Astrocyte (in vitro differentiated cells and primary cell): Measurements from ENCODE around the gene CRACR2A. TPM values are rescaled to one million over a fixed set of nuclear protein-coding genes. Genes with fewer than 3 reads are reported as not detected.

Source experiments
- DNase-seq: peaks from one replicate; pipeline ENCODE4 v3.0.0-alpha.2; 2010; ENCODE audit warnings: low read depth
- FAIRE-seq: peaks from 2 replicates; lab custom pipeline; 2011; peaks lifted over from hg19 to GRCh38; lab: Jason Lieb, UNC
- H2AFZ ChIP-seq: 2 replicates; pipeline ENCODE4 v1.6.0; 2012; ENCODE audit warnings: low read depth, low read length, inconsistent platforms
- H3K27ac ChIP-seq: 2 replicates; pipeline ENCODE4 v1.5.1; 2011; ENCODE audit warnings: low read depth, low read length, inconsistent platforms
- H3K27me3 ChIP-seq: 2 replicates; pipeline ENCODE4 v1.6.0; 2011; ENCODE audit warnings: low read length, inconsistent platforms; ENCODE audit not compliant: insufficient read depth
- H3K36me3 ChIP-seq: 2 replicates; pipeline ENCODE4 v1.5.1; 2011; ENCODE audit warnings: low read length, inconsistent platforms; ENCODE audit not compliant: insufficient read depth
- H3K4me1 ChIP-seq: 2 replicates; pipeline ENCODE4 v1.5.1; 2011; ENCODE audit warnings: low read length, inconsistent platforms; ENCODE audit not compliant: insufficient read depth
- H3K4me2 ChIP-seq: 2 replicates; pipeline ENCODE4 v1.6.0; 2012; ENCODE audit warnings: low read length, inconsistent platforms
- H3K4me3 ChIP-seq: 2 replicates; pipeline ENCODE4 v1.5.1; 2011; ENCODE audit warnings: low read depth, mild to moderate bottlenecking, low read length, inconsistent platforms; ENCODE audit not compliant: insufficient read depth
- H3K79me2 ChIP-seq: 2 replicates; pipeline ENCODE4 v1.6.0; 2012; ENCODE audit warnings: mild to moderate bottlenecking, low read length, inconsistent platforms; ENCODE audit not compliant: insufficient read depth
- H3K9ac ChIP-seq: 2 replicates; pipeline ENCODE4 v1.6.0; 2012; ENCODE audit warnings: mild to moderate bottlenecking, low read length, inconsistent platforms
- H3K9me3 ChIP-seq: 2 replicates; pipeline ENCODE4 v1.5.1; 2012; ENCODE audit warnings: low read depth, mild to moderate bottlenecking, low read length, inconsistent platforms; ENCODE audit not compliant: insufficient read depth
- H4K20me1 ChIP-seq: 2 replicates; pipeline ENCODE4 v1.6.0; 2012; ENCODE audit warnings: low read length, inconsistent platforms; ENCODE audit not compliant: insufficient read depth
- H3K27ac Mint-ChIP-seq: one replicate; pipeline ENCODE4 v1.8.0; 2021; ENCODE audit warnings: mild to moderate bottlenecking, mixed read lengths; ENCODE audit not compliant: unreplicated experiment
- H3K27me3 Mint-ChIP-seq: one replicate; pipeline ENCODE4 v1.8.0; 2021; ENCODE audit warnings: low read depth, mixed read lengths; ENCODE audit not compliant: unreplicated experiment
- H3K36me3 Mint-ChIP-seq: one replicate; pipeline ENCODE4 v1.8.0; 2021; ENCODE audit warnings: low read depth, mixed read lengths; ENCODE audit not compliant: unreplicated experiment
- H3K4me1 Mint-ChIP-seq: one replicate; pipeline ENCODE4 v1.8.0; 2021; ENCODE audit warnings: low read depth, mixed read lengths; ENCODE audit not compliant: unreplicated experiment
- H3K4me3 Mint-ChIP-seq: one replicate; pipeline ENCODE4 v1.8.0; 2021; ENCODE audit warnings: mild to moderate bottlenecking, moderate library complexity, mixed read lengths; ENCODE audit not compliant: unreplicated experiment
- H3K9me3 Mint-ChIP-seq: one replicate; pipeline ENCODE4 v1.8.0; 2021; ENCODE audit warnings: mild to moderate bottlenecking, mixed read lengths; ENCODE audit not compliant: unreplicated experiment
- EZH2 ChIP-seq: IDR thresholded peaks from 2 replicates; pipeline ENCODE4 v1.6.1; 2012; ENCODE audit warnings: mild to moderate bottlenecking, low read length, inconsistent platforms; ENCODE audit not compliant: insufficient read depth
- total RNA-seq: library from RNA; stranded (reverse); gene quantifications from 2 replicates; pipeline ENCODE4 v1.2.1, GENCODE V29; 2021
- TF ChIP-seq, protein P1 (sequence below): IDR thresholded peaks from 2 replicates; pipeline ENCODE4 v1.5.1; 2011; ENCODE audit warnings: low read depth, mild to moderate bottlenecking, inconsistent platforms, low read length, moderate library complexity; ENCODE audit not compliant: insufficient read depth

Gene CRACR2A
- total RNA-seq, 1 donor from 2014 or later, result 1.5 TPM

GRCh38 chr12:3655328-3655900 lies 97.5 kb downstream of the CRACR2A start:
- FAIRE-seq (no peak), DNase-seq (no peak)
- H3K4me1 Mint-ChIP-seq, result peaks cover 8% of the 10 kb centered on the region
- no peak overlapping the region for H3K27ac ChIP-seq
- H4K20me1 ChIP-seq, result no peaks in the 10 kb centered on the region
- H3K79me2 ChIP-seq, result no peaks in the 10 kb centered on the region
- no peak overlapping the region for H3K4me3 Mint-ChIP-seq
- H3K4me2 ChIP-seq, result no peak overlapping the region
- H3K9me3 ChIP-seq, result no peaks in the 10 kb centered on the region
- H3K36me3 ChIP-seq, result no peaks in the 10 kb centered on the region
- H3K27me3 Mint-ChIP-seq, result peaks cover 64% of the 10 kb centered on the region
- H3K36me3 Mint-ChIP-seq, result peaks cover 3% of the 10 kb centered on the region
- H3K9ac ChIP-seq, result no peak overlapping the region
- H3K4me3 ChIP-seq, result no peak overlapping the region
- H3K27me3 ChIP-seq, result peaks cover 3% of the 10 kb centered on the region
- no peaks in the 10 kb centered on the region for H3K9me3 Mint-ChIP-seq
- no peak overlapping the region for H3K27ac Mint-ChIP-seq
- no peak overlapping the region for H2AFZ ChIP-seq
- no peak for TF ChIP-seq EZH2
- TF ChIP-seq, protein P1, sequence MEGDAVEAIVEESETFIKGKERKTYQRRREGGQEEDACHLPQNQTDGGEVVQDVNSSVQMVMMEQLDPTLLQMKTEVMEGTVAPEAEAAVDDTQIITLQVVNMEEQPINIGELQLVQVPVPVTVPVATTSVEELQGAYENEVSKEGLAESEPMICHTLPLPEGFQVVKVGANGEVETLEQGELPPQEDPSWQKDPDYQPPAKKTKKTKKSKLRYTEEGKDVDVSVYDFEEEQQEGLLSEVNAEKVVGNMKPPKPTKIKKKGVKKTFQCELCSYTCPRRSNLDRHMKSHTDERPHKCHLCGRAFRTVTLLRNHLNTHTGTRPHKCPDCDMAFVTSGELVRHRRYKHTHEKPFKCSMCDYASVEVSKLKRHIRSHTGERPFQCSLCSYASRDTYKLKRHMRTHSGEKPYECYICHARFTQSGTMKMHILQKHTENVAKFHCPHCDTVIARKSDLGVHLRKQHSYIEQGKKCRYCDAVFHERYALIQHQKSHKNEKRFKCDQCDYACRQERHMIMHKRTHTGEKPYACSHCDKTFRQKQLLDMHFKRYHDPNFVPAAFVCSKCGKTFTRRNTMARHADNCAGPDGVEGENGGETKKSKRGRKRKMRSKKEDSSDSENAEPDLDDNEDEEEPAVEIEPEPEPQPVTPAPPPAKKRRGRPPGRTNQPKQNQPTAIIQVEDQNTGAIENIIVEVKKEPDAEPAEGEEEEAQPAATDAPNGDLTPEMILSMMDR, result peak; percentile 18
- no peaks in the 10 kb centered on the region for H3K4me1 ChIP-seq

- H3K36me3 ChIP-seq, result no peaks in the 10 kb centered on the region
- Mint-ChIP-seq H3K4me3 (no peak overlapping the region), H3K9me3 (no peaks in the 10 kb centered on the region), H3K36me3 (no peaks in the 10 kb centered on the region), H3K27me3 (peaks cover 52% of the 10 kb centered on the region), H3K27ac (no peak overlapping the region), H3K4me1 (peaks cover 17% of the 10 kb centered on the region)
- peaks cover 3% of the 10 kb centered on the region for H3K27me3 ChIP-seq
- no peak overlapping the region for H3K4me3 ChIP-seq
- H3K4me1 ChIP-seq, result no peaks in the 10 kb centered on the region
- H3K9ac ChIP-seq, result no peak overlapping the region
- no peaks in the 10 kb centered on the region for H3K79me2 ChIP-seq
- H3K27ac ChIP-seq, result no peak overlapping the region
- H3K4me2 ChIP-seq, result no peak overlapping the region
- H3K9me3 ChIP-seq, result no peaks in the 10 kb centered on the region
- FAIRE-seq (no peak), DNase-seq (no peak)
- no peak overlapping the region for H2AFZ ChIP-seq
- H4K20me1 ChIP-seq, result no peaks in the 10 kb centered on the region
- TF ChIP-seq, protein P1, result no peak
- TF ChIP-seq EZH2, result no peak
Measured at GRCh38 chr12:3651585-3652424, 101.1 kb downstream of the CRACR2A start.

DNA sequence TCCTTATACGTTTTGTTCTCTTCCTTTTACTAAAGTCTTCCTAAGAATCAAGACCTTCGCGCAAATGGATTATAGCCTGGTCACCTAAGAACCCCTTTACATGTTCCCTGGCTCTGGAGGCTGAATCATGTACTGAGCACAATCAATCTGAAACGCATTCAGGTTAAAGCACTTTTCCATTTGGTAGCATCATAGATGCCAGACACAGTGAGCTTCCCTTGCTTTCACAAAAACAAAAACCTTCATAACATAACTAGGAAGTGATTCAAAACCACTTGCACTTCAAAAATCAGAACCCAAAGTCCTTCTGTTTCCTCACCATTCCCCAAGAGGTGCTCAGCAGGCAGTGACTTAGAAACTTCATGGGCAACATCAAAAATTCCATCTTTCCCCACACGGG lies 105.4 kb downstream of the CRACR2A start:
- Histone ChIP-seq H3K4me2 (no peak overlapping the region), H3K9ac (no peak overlapping the region), H4K20me1 (no peaks in the 10 kb centered on the region), H3K27ac (no peak overlapping the region), H3K27me3 (peaks cover 3% of the 10 kb centered on the region), H3K9me3 (no peaks in the 10 kb centered on the region), H2AFZ (no peak overlapping the region), H3K79me2 (no peaks in the 10 kb centered on the region), H3K4me1 (no peaks in the 10 kb centered on the region), H3K36me3 (no peaks in the 10 kb centered on the region), H3K4me3 (no peak overlapping the region)
- H3K27ac Mint-ChIP-seq, result no peak overlapping the region
- TF ChIP-seq, protein P1, result no peak
- TF ChIP-seq EZH2, result no peak
- peaks cover 37% of the 10 kb centered on the region for H3K27me3 Mint-ChIP-seq
- peaks cover 15% of the 10 kb centered on the region for H3K4me1 Mint-ChIP-seq
- no peak overlapping the region for H3K4me3 Mint-ChIP-seq
- FAIRE-seq (no peak), DNase-seq (no peak)
- H3K9me3 Mint-ChIP-seq, result peaks cover 2% of the 10 kb centered on the region
- no peaks in the 10 kb centered on the region for H3K36me3 Mint-ChIP-seq
